Measurements from ENCODE around the gene ZNF680. TPM values are rescaled to one million over a fixed set of nuclear protein-coding genes. Genes with fewer than 3 reads are reported as not detected.

Gene ZNF680
- total and polyA plus RNA-seq, 2 of the 4 experiments (the other 2 are of a cell fraction), result 1.5 to 3.9 TPM

- H3K27me3 ChIP-seq (ENCODE audit: control insufficient read depth, insufficient read depth, low read length), result no peaks in the 10 kb centered on the region
- H3K9ac ChIP-seq (ENCODE audit: low read depth, low read length), result no peak overlapping the region
- H3K18ac ChIP-seq (ENCODE audit: low read depth, low read length), result no peak overlapping the region
- in situ Hi-C loops (cut with MboI; ENCODE audit: low sequenced_read_pairs) (no loop called here), dilution Hi-C loops (cut with HindIII; ENCODE audit: low sequenced_read_pairs, unreplicated experiment) (no loop called here), intact Hi-C loops (cut with micrococcal nuclease) (loop anchor here (10.0 kb wide), 1 partner anchor 110 kb away; the partner anchor contains the start of gene ZNF107)
- no peak overlapping the region for H3K14ac ChIP-seq (replicated peaks; ENCODE audit: low read depth, low read length)
- H3K4me2 ChIP-seq (ENCODE audit: low read depth, low read length), result no peak overlapping the region
- no peak overlapping the region for H4K8ac ChIP-seq (ENCODE audit: low read depth in 2 of 2, low read length in 2 of 2)
- no peaks in the 10 kb centered on the region for H3K9me1 ChIP-seq (ENCODE audit: insufficient read depth, low read length)
- H3K4me3 ChIP-seq (ENCODE audit: insufficient read depth, low read depth, low read length), result no peak overlapping the region
- no peak for DNase-seq
- no peak overlapping the region for H3K23ac ChIP-seq (ENCODE audit: low read depth, low read length)
- H2AFZ ChIP-seq (replicated peaks; ENCODE audit: low read length, poor library complexity), result no peak overlapping the region
- H2BK5ac ChIP-seq (ENCODE audit: low read depth, low read length, poor library complexity, severe bottlenecking), result no peak overlapping the region
- H4K20me1 ChIP-seq (ENCODE audit: insufficient read depth, low read length), result no peaks in the 10 kb centered on the region
- H2BK20ac ChIP-seq (ENCODE audit: low read depth, low read length), result no peak overlapping the region
- no peak overlapping the region for H2AK5ac ChIP-seq (ENCODE audit: low read depth, low read length)
- no peak overlapping the region for H3K56ac ChIP-seq (ENCODE audit: extremely low read depth, insufficient read depth, low read length)
- H4K5ac ChIP-seq (ENCODE audit: low read depth, low read length), result no peak overlapping the region
- H2BK120ac ChIP-seq (ENCODE audit: low read depth, low read length), result no peak overlapping the region
- no peak for ATAC-seq (ENCODE audit: low read depth)
- no peak overlapping the region for H3K4ac ChIP-seq (ENCODE audit: low read depth, low read length)
- no peaks in the 10 kb centered on the region for H3K9me3 ChIP-seq (ENCODE audit: control insufficient read depth, insufficient read depth, low read length)
- POLR2A ChIA-PET (ENCODE audit: unreplicated experiment), result no interaction called here
- no peak overlapping the region for H2AK9ac ChIP-seq (replicated peaks; ENCODE audit: low read depth, low read length, poor library complexity)
- peaks cover 2% of the 10 kb centered on the region; the same call in 1 of the 2 replicates for H3K4me1 ChIP-seq (ENCODE audit: control insufficient read depth, insufficient read depth, low read length)
- no peak overlapping the region for H3K27ac ChIP-seq (ENCODE audit: insufficient read depth, low read length)
- peaks cover 3% of the 10 kb centered on the region for H3K36me3 ChIP-seq (ENCODE audit: control insufficient read depth, insufficient read depth, low read length)
- H3K79me1 ChIP-seq (ENCODE audit: low read depth in 1 of 2, low read length in 2 of 2), result peaks cover 0 to 15% of the 10 kb centered on the region in 2 experiments; a peak in 2 of 4 replicates
- TF ChIP-seq RFX5 (IDR thresholded peaks at IDR 0.05; ENCODE audit: low read depth, low read length) (no peak), CHD1 (IDR thresholded peaks at IDR 0.05; ENCODE audit: low read depth, low read length) (no peak), SMC3 (IDR thresholded peaks at IDR 0.05; ENCODE audit: low read depth, low read length) (no peak), CEBPB (IDR thresholded peaks at IDR 0.05; ENCODE audit: low read depth, low read length) (no peak), FOS (IDR thresholded peaks at IDR 0.05; ENCODE audit: low read depth, low read length) (no peak), ELK1 (IDR thresholded peaks at IDR 0.05; ENCODE audit: borderline replicate concordance, low read depth, low read length) (no peak), USF2 (IDR thresholded peaks at IDR 0.05; ENCODE audit: low read depth, low read length) (no peak), BHLHE40 (IDR thresholded peaks at IDR 0.05; ENCODE audit: low read depth, low read length) (no peak), MAFK (IDR thresholded peaks at IDR 0.05; ENCODE audit: low read depth, low read length) (no peak), MAZ (IDR thresholded peaks at IDR 0.05; ENCODE audit: borderline replicate concordance, low read depth, low read length) (no peak), CTCF (conservative IDR thresholded peaks at IDR 0.05; ENCODE audit: low read depth, low read length) (no peak), RAD21 (IDR thresholded peaks at IDR 0.05; ENCODE audit: low read length) (no peak), NFE2L2 (IDR thresholded peaks at IDR 0.05; ENCODE audit: low read depth, low read length) (no peak), RCOR1 (IDR thresholded peaks at IDR 0.05; ENCODE audit: insufficient replicate concordance, low read length) (no peak), MXI1 (IDR thresholded peaks at IDR 0.05; ENCODE audit: borderline replicate concordance, low read depth, low read length) (no peak), POLR2A (IDR thresholded peaks at IDR 0.05; ENCODE audit: low read depth, low read length) (no peak)
- CTCF ChIA-PET, result no interaction called here
- H2BK15ac ChIP-seq (ENCODE audit: low read depth, low read length), result no peak overlapping the region
- no peak overlapping the region for H4K91ac ChIP-seq (ENCODE audit: insufficient read depth, low read depth, low read length)
- BruUV-seq (replicated peaks), result no TSS peak
Measured at GRCh38 chr7:64555046-64555445, 7.8 kb downstream of the ZNF680 start.
